H1 (cell line): ENCODE results near the gene CCT5. TPM values are rescaled to one million over a fixed set of nuclear protein-coding genes. Genes with fewer than 3 reads are reported as not detected.

Experiments
- CTCF ChIA-PET: fragments of 300-600 bp; sonication (Branson Sonifier 250); formaldehyde crosslinking; loops from one replicate; lab custom pipeline; 2021; ENCODE audit not compliant: partially characterized antibody; lab: Charles Lee
- POLR2A ChIA-PET: fragments of 300-600 bp; sonication (Branson Sonifier 250); formaldehyde crosslinking; loops from one replicate; lab custom pipeline; 2021; ENCODE audit warnings: inconsistent platforms; ENCODE audit not compliant: partially characterized antibody; lab: Charles Lee
- DNase-seq, 2 experiments: peaks; one replicate each; pipeline versions ENCODE4 v3.0.0 to v3.0.0-alpha.2; 2010 to 2022; ENCODE audit warnings: low spot score in 2 of 2, low read depth in 1 of 2, mixed read lengths in 1 of 2
- FAIRE-seq: peaks from 2 replicates; lab custom pipeline; 2011; peaks lifted over from hg19 to GRCh38; lab: Jason Lieb, UNC
- H2AFZ ChIP-seq: 2 replicates; pipeline ENCODE4 v1.8.1; 2012; ENCODE audit warnings: low read length, inconsistent platforms
- H2AK5ac ChIP-seq: 2 replicates; pipeline ENCODE4 v1.6.1; 2013; ENCODE audit warnings: low read depth, low read length
- H2BK120ac ChIP-seq: replicated peaks from 2 replicates; pipeline ENCODE3; 2013; ENCODE audit warnings: low read depth, low read length, inconsistent platforms
- H2BK12ac ChIP-seq: 2 replicates; pipeline ENCODE4 v1.6.1; 2013; ENCODE audit warnings: low read depth, low read length
- H2BK15ac ChIP-seq: 2 replicates; pipeline ENCODE4 v1.6.1; 2013; ENCODE audit warnings: low read length
- H2BK20ac ChIP-seq: 2 replicates; pipeline ENCODE4 v1.6.1; 2013; ENCODE audit warnings: low read length
- H2BK5ac ChIP-seq: 2 replicates; pipeline ENCODE4 v1.6.1; 2013; ENCODE audit warnings: low read depth, low read length
- H3K14ac ChIP-seq: 2 replicates; pipeline ENCODE4 v1.6.1; 2013; ENCODE audit warnings: inconsistent platforms; ENCODE audit not compliant: insufficient read length
- H3K18ac ChIP-seq: 2 replicates; pipeline ENCODE4 v1.6.1; 2013; ENCODE audit warnings: low read length; ENCODE audit errors: extremely low read depth
- H3K23ac ChIP-seq: 2 replicates; pipeline ENCODE4 v1.6.1; 2013; ENCODE audit warnings: inconsistent platforms; ENCODE audit not compliant: insufficient read length
- H3K23me2 ChIP-seq: 2 replicates; pipeline ENCODE4 v1.6.1; 2013; ENCODE audit warnings: low read depth, low read length
- H3K27ac ChIP-seq: 2 replicates; pipeline ENCODE4 v1.6.1; 2011; ENCODE audit warnings: low read depth, low read length, inconsistent platforms
- H3K27me3 ChIP-seq, 4 experiments: replicated peaks in 1 of 4; 1 replicate in 1 of 4; 2 replicates in 3 of 4; pipeline versions ENCODE4 v1.6.1 to v1.8.1; 2011 to 2013; ENCODE audit warnings: low read length in 3 of 4, mild to moderate bottlenecking in 3 of 4, inconsistent platforms in 2 of 4, mixed read lengths in 2 of 4, moderate library complexity in 1 of 4; ENCODE audit not compliant: control insufficient read depth in 3 of 4, insufficient read depth in 3 of 4; ENCODE audit errors: extremely low read depth in 1 of 4
- H3K36me3 ChIP-seq, 4 experiments: 2 replicates each; pipeline versions ENCODE4 v1.6.1 to v1.8.1; 2011 to 2013; ENCODE audit warnings: mild to moderate bottlenecking in 4 of 4, low read length in 3 of 4, moderate library complexity in 2 of 4, control low read depth in 1 of 4, inconsistent platforms in 1 of 4; ENCODE audit not compliant: insufficient read depth in 4 of 4, control insufficient read depth in 2 of 4
- H3K4ac ChIP-seq: replicated peaks from 2 replicates; pipeline ENCODE3; 2013; ENCODE audit warnings: low read length, low read depth, mixed read lengths, inconsistent platforms; ENCODE audit not compliant: insufficient read length
- H3K4me1 ChIP-seq, 4 experiments: replicated peaks in 1 of 4; 1 replicate in 1 of 4; 2 replicates in 3 of 4; pipeline versions ENCODE4 v1.6.1 to v1.8.1; 2011 to 2013; ENCODE audit warnings: low read length in 3 of 4, inconsistent platforms in 2 of 4, mixed read lengths in 1 of 4; ENCODE audit not compliant: insufficient read depth in 4 of 4, control insufficient read depth in 3 of 4
- H3K4me2 ChIP-seq, 2 experiments: 2 replicates each; pipeline versions ENCODE4 v1.6.1 to v1.8.1; 2011 to 2013; ENCODE audit warnings: low read depth in 2 of 2, low read length in 2 of 2, control low read depth in 1 of 2, inconsistent platforms in 1 of 2, mild to moderate bottlenecking in 1 of 2; ENCODE audit not compliant: insufficient read depth in 1 of 2
- H3K4me3 ChIP-seq, 4 experiments: fragments of 200-600, 300-600 bp in 1 of 4; sonication (generic), shearing (Covaris generic), sonication (Bioruptor Twin) in 1 of 4; 2 replicates each; pipeline versions ENCODE4 v1.5.1 to v1.8.1; 2011 to 2016; ENCODE audit warnings: low read length in 4 of 4, low read depth in 3 of 4, control low read depth in 2 of 4, inconsistent platforms in 2 of 4, mild to moderate bottlenecking in 2 of 4, mixed read lengths in 1 of 4, moderate library complexity in 1 of 4; ENCODE audit not compliant: insufficient read depth in 2 of 4; ENCODE audit errors: extremely low read depth in 1 of 4
- H3K56ac ChIP-seq: replicated peaks from 2 replicates; pipeline ENCODE3; 2013; ENCODE audit warnings: low read depth, mild to moderate bottlenecking, mixed read lengths, low read length, inconsistent platforms; ENCODE audit not compliant: insufficient read length
- H3K79me1 ChIP-seq: 2 replicates; pipeline ENCODE4 v1.6.1; 2013; ENCODE audit warnings: low read depth, low read length, control low read depth
- H3K79me2 ChIP-seq, 2 experiments: 2 replicates each; pipeline versions ENCODE4 v1.6.1 to v1.8.1; 2012 to 2013; ENCODE audit warnings: low read length in 2 of 2, mild to moderate bottlenecking in 2 of 2, inconsistent platforms in 1 of 2; ENCODE audit not compliant: insufficient read depth in 2 of 2, control insufficient read depth in 1 of 2
- H3K9ac ChIP-seq, 4 experiments: replicated peaks in 1 of 4; 1 replicate in 1 of 4; 2 replicates in 3 of 4; pipeline versions ENCODE4 v1.6.1 to v1.8.1; 2011 to 2013; ENCODE audit warnings: low read depth in 3 of 4, low read length in 3 of 4, control low read depth in 2 of 4, mild to moderate bottlenecking in 2 of 4, moderate library complexity in 2 of 4, inconsistent platforms in 1 of 4; ENCODE audit errors: extremely low read depth in 1 of 4
- H3K9me3 ChIP-seq, 2 experiments: 2 replicates each; pipeline versions ENCODE4 v1.6.1 to v1.8.1; 2012 to 2013; ENCODE audit warnings: mild to moderate bottlenecking in 2 of 2, moderate library complexity in 2 of 2, control low read depth in 1 of 2, inconsistent platforms in 1 of 2, low read depth in 1 of 2, low read length in 1 of 2, mixed read lengths in 1 of 2; ENCODE audit not compliant: insufficient read depth in 2 of 2
- H4K20me1 ChIP-seq, 2 experiments: replicated peaks in 1 of 2; 2 replicates each; pipeline versions ENCODE3 to v1.8.1; 2011 to 2013; ENCODE audit warnings: inconsistent platforms in 2 of 2, low read length in 2 of 2, mild to moderate bottlenecking in 1 of 2; ENCODE audit not compliant: insufficient read depth in 2 of 2, control insufficient read depth in 1 of 2
- H4K5ac ChIP-seq: 2 replicates; pipeline ENCODE4 v1.6.1; 2013; ENCODE audit warnings: low read length, low read depth, mixed read lengths, inconsistent platforms; ENCODE audit not compliant: insufficient read length
- H4K8ac ChIP-seq: 2 replicates; pipeline ENCODE4 v1.8.0; 2013; ENCODE audit warnings: mild to moderate bottlenecking, moderate library complexity, low read length, inconsistent platforms; ENCODE audit not compliant: insufficient read depth; ENCODE audit errors: extremely low read depth
- H4K91ac ChIP-seq: replicated peaks from 2 replicates; pipeline ENCODE3; 2013; ENCODE audit warnings: low read length, mixed read lengths, inconsistent platforms; ENCODE audit not compliant: insufficient read length
- BACH1 ChIP-seq: IDR thresholded peaks from 2 replicates; pipeline ENCODE4 v1.6.1; 2012; ENCODE audit warnings: low read length, improper control_type of control experiment
- BCL11A ChIP-seq, 2 experiments: IDR thresholded peaks; one replicate each; pipeline ENCODE4 v1.6.1; 2011; ENCODE audit warnings: low read depth in 2 of 2, low read length in 2 of 2, mild to moderate bottlenecking in 2 of 2
- CBX8 ChIP-seq: fragments of 300-800, 300-1000 bp; sonication (generic); IDR thresholded peaks from 2 replicates; pipeline ENCODE4 v1.7.1; 2016; ENCODE audit warnings: low read depth, low read length, borderline replicate concordance
- CTBP2 ChIP-seq: IDR thresholded peaks from 2 replicates; pipeline ENCODE4 v1.7.0; 2011; ENCODE audit warnings: borderline replicate concordance, mild to moderate bottlenecking, moderate library complexity, mixed read lengths, low read length; ENCODE audit not compliant: insufficient read depth, insufficient read length
- GTF2F1 ChIP-seq: IDR thresholded peaks from 2 replicates; pipeline ENCODE4 v1.6.1; 2012; ENCODE audit warnings: low read depth, low read length, improper control_type of control experiment, borderline replicate concordance
- HDAC2 ChIP-seq, 2 experiments: fragments of 300-600 bp in 1 of 2; sonication (generic) in 1 of 2; IDR thresholded peaks; 2 replicates each; pipeline ENCODE4 v1.6.1; 2011 to 2012; ENCODE audit warnings: low read depth in 2 of 2, low read length in 2 of 2, mild to moderate bottlenecking in 2 of 2, moderate library complexity in 2 of 2, borderline replicate concordance in 1 of 2, inconsistent platforms in 1 of 2
- HDAC6 ChIP-seq: IDR thresholded peaks from one replicate; pipeline ENCODE4 v1.7.1; 2012; ENCODE audit warnings: low read depth, mild to moderate bottlenecking, inconsistent platforms, low read length, moderate library complexity
- KDM4A ChIP-seq: IDR thresholded peaks from one replicate; pipeline ENCODE4 v1.7.1; 2012; ENCODE audit warnings: low read depth, mild to moderate bottlenecking, moderate library complexity, low read length, inconsistent platforms; ENCODE audit not compliant: severe bottlenecking
- SIN3A ChIP-seq, 2 experiments: IDR thresholded peaks in 1 of 2; conservative IDR thresholded peaks in 1 of 2; 2 replicates each; pipeline ENCODE4 v1.6.1; 2011 to 2012; ENCODE audit warnings: low read length in 2 of 2, improper control_type of control experiment in 1 of 2, low read depth in 1 of 2, mild to moderate bottlenecking in 1 of 2
- SIX5 ChIP-seq: IDR thresholded peaks from 2 replicates; pipeline ENCODE4 v1.6.1; 2011; ENCODE audit warnings: mild to moderate bottlenecking, low read depth, low read length
- SP2 ChIP-seq: IDR thresholded peaks from 2 replicates; pipeline ENCODE4 v1.6.1; 2012; ENCODE audit warnings: mild to moderate bottlenecking, low read length, inconsistent platforms
- TAF7 ChIP-seq: optimal IDR thresholded peaks from 2 replicates; pipeline ENCODE3; 2011; ENCODE audit warnings: low read depth, mild to moderate bottlenecking, inconsistent platforms, low read length, moderate library complexity, borderline replicate concordance
- WGBS, 2 experiments: shearing (Covaris generic) in 1 of 2; methylation state at CpG; one replicate each; pipeline versions ENCODE4 v1.1.6 to v1.1.7; 2013 to 2015; ENCODE audit warnings: low lambda C conversion rate in 2 of 2, mixed read lengths in 2 of 2, inconsistent platforms in 1 of 2, low coverage in 1 of 2, missing lambda C conversion rate in 1 of 2; ENCODE audit not compliant: insufficient replicate concordance in 2 of 2, insufficient coverage in 1 of 2, insufficient read length in 1 of 2; ENCODE audit errors: extremely low coverage in 1 of 2, missing lambda C conversion rate in 1 of 2; 5-methylcytosine and 5-hydroxymethylcytosine counted together
- polyA plus RNA-seq, 7 experiments: library from polyadenylated mRNA; depleted of rRNA in 3 of 7; stranded (reverse) in 5 of 7; unstranded in 2 of 7; fragments of >200 nt in 5 of 7; fragments of 200-250 nt in 2 of 7; gene quantifications; 1 replicate in 5 of 7; 2 replicates in 1 of 7; 4 replicates in 1 of 7; pipeline versions ENCODE4 v1.2.1 to v1.2.3, GENCODE V29; 2011 to 2013; ENCODE audit warnings: missing spikeins in 2 of 7, mixed read lengths in 2 of 7
- total RNA-seq: library from RNA; stranded (reverse); fragmentation: NEBNext Ultra II Directional; extraction: Animal tissue kit (Norgen Biotek cat#: 25700); gene quantifications from 2 replicates; pipeline ENCODE4 v1.2.1, GENCODE V29; 2021

CCT5 gene
- total and polyA plus RNA-seq, 2 of the 8 experiments (the other 6 are each of a cell fraction or from before 2014, with no cell fraction given): 425 to 549 TPM

DNA sequence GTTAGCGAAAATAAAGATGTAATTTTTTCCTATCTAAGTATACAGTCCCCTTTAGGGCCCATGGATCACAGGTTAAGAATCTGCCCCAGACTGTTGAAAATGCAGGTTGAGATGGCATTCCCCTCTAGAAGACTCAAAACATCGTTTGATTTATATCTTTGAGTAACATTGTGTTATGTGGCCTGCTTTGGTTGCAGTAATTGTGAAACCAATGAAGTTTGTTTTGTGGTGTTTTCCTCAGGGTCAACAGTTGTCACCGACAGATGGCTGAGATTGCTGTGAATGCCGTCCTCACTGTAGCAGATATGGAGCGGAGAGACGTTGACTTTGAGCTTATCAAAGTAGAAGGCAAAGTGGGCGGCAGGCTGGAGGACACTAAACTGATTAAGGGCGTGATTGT is 7.8 kb downstream of the CCT5 start:
- Histone ChIP-seq H4K8ac (no peak overlapping the region), H3K4me2 (no peak overlapping the region), H4K5ac (no peak overlapping the region), H3K9me3 (no peaks in the 10 kb centered on the region), H2BK5ac (no peak overlapping the region), H3K27ac (no peak overlapping the region), H3K9ac (no peak overlapping the region), H3K4ac (no peak overlapping the region), H3K14ac (no peak overlapping the region), H3K27me3 (no peaks in the 10 kb centered on the region), H3K4me3 (no peak overlapping the region), H3K23me2 (no peaks in the 10 kb centered on the region), H3K23ac (no peak overlapping the region), H3K79me1 (peaks cover 7% of the 10 kb centered on the region; the same call in 1 of the 2 replicates), H3K56ac (no peak overlapping the region), H2AK5ac (no peak overlapping the region), H4K91ac (no peak overlapping the region), H3K36me3 (peaks cover 63 to 96% (median 89%) of the 10 kb centered on the region in 4 experiments), H3K4me1 (no peaks in the 10 kb centered on the region), H2BK15ac (no peak overlapping the region), H4K20me1 (peaks cover 13 to 29% of the 10 kb centered on the region in 2 experiments), H2BK20ac (no peak overlapping the region), H3K18ac (no peak overlapping the region), H2BK120ac (no peak overlapping the region), H2BK12ac (no peak overlapping the region), H2AFZ (no peak overlapping the region), H3K79me2 (peaks cover 11 to 42% of the 10 kb centered on the region in 2 experiments)
- no peak for DNase-seq
- ChIA-PET POLR2A (interaction anchor here (0.9 to 1.6 kb wide), 3 partner anchors 11 to 32 kb away, joined by 3 read pairs; no protein-coding TSS in a partner anchor), CTCF (interaction anchor here (0.8 kb wide), 1 partner anchor 18 kb away, joined by 3 read pairs; no protein-coding TSS in a partner anchor)
- no peak for FAIRE-seq
- 77% methylated on average over 8 of the region's 8 CpGs; no CpG with 5 or more reads in 1 of the 2 experiments for WGBS, 2 experiments
- TF ChIP-seq SP2 (no peak), SIN3A (conservative IDR thresholded peaks at IDR 0.05 in 1 of 2, IDR thresholded peaks at IDR 0.05 in 1 of 2; ENCODE audit: low read depth in 1 of 2, low read length in 2 of 2) (no peak), HDAC6 (no peak), TAF7 (no peak), KDM4A (no peak), GTF2F1 (no peak), CTBP2 (no peak), HDAC2 (IDR thresholded peaks at IDR 0.05; ENCODE audit: borderline replicate concordance in 1 of 2, low read depth in 2 of 2, low read length in 2 of 2) (no peak), BACH1 (no peak), BCL11A (IDR thresholded peaks at IDR 0.05; ENCODE audit: low read depth in 2 of 2, low read length in 2 of 2) (no peak), CBX8 (no peak), SIX5 (no peak)
